Type B pancreatic cell (in vitro differentiated cells): Measurements from ENCODE around the gene ZNF32. TPM values are rescaled to one million over a fixed set of nuclear protein-coding genes. Genes with fewer than 3 reads are reported as not detected.
A peak's percentile ranks its signal among the peaks of the same experiment; 100 is the strongest.

Experiments used
- DNase-seq: peaks from one replicate; pipeline ENCODE4 v3.0.0; 2021; ENCODE audit warnings: mixed read lengths; ENCODE audit not compliant: unreplicated experiment; ENCODE audit errors: extremely low spot score
- H3K27ac Mint-ChIP-seq: 2 replicates; pipeline ENCODE4 v1.8.0; 2021; ENCODE audit warnings: mild to moderate bottlenecking, mixed read lengths
- H3K27me3 Mint-ChIP-seq: 2 replicates; pipeline ENCODE4 v1.8.0; 2021; ENCODE audit warnings: mixed read lengths
- H3K36me3 Mint-ChIP-seq: 2 replicates; pipeline ENCODE4 v1.8.0; 2021; ENCODE audit warnings: mixed read lengths
- H3K4me1 Mint-ChIP-seq: one replicate; pipeline ENCODE4 v1.8.0; 2021; ENCODE audit warnings: mixed read lengths; ENCODE audit not compliant: unreplicated experiment
- H3K4me3 Mint-ChIP-seq: 2 replicates; pipeline ENCODE4 v1.8.0; 2021; ENCODE audit warnings: mild to moderate bottlenecking, mixed read lengths
- H3K9me3 Mint-ChIP-seq: 2 replicates; pipeline ENCODE4 v1.8.0; 2021; ENCODE audit warnings: mixed read lengths
- CTCF ChIP-seq: fragments of 200-600 bp; sonication (generic); conservative IDR thresholded peaks from 2 replicates; pipeline ENCODE4 v1.5.0; 2021; ENCODE audit warnings: antibody characterized with exemption, mild to moderate bottlenecking
- total RNA-seq: library from RNA; stranded (reverse); gene quantifications from 2 replicates; pipeline ENCODE4 v1.2.1, GENCODE V29; 2021; ENCODE audit warnings: low replicate concordance

ZNF32 gene
- total RNA-seq, 1 donor from 2014 or later, result 41.8 TPM

- no peak for DNase-seq
- no peak overlapping the region for H3K4me3 Mint-ChIP-seq
- no peaks in the 10 kb centered on the region for H3K36me3 Mint-ChIP-seq
- H3K4me1 Mint-ChIP-seq, result peaks cover 13% of the 10 kb centered on the region
- H3K9me3 Mint-ChIP-seq, result no peaks in the 10 kb centered on the region
- H3K27ac Mint-ChIP-seq, result no peak overlapping the region
- H3K27me3 Mint-ChIP-seq, result peaks cover 50% of the 10 kb centered on the region
- TF ChIP-seq CTCF, result no peak
Measured at GRCh38 chr10:43694526-43694925, 45.8 kb upstream of the ZNF32 start.

- H3K4me1 Mint-ChIP-seq, result peaks cover 9% of the 10 kb centered on the region
- TF ChIP-seq CTCF, result no peak
- no peak overlapping the region for H3K4me3 Mint-ChIP-seq
- no peaks in the 10 kb centered on the region for H3K9me3 Mint-ChIP-seq
- H3K27ac Mint-ChIP-seq, result no peak overlapping the region
- no peak for DNase-seq
- H3K27me3 Mint-ChIP-seq, result peaks cover 51% of the 10 kb centered on the region
- no peaks in the 10 kb centered on the region for H3K36me3 Mint-ChIP-seq
Measured at GRCh38 chr10:43693602-43694001, 44.9 kb upstream of the ZNF32 start.

DNA sequence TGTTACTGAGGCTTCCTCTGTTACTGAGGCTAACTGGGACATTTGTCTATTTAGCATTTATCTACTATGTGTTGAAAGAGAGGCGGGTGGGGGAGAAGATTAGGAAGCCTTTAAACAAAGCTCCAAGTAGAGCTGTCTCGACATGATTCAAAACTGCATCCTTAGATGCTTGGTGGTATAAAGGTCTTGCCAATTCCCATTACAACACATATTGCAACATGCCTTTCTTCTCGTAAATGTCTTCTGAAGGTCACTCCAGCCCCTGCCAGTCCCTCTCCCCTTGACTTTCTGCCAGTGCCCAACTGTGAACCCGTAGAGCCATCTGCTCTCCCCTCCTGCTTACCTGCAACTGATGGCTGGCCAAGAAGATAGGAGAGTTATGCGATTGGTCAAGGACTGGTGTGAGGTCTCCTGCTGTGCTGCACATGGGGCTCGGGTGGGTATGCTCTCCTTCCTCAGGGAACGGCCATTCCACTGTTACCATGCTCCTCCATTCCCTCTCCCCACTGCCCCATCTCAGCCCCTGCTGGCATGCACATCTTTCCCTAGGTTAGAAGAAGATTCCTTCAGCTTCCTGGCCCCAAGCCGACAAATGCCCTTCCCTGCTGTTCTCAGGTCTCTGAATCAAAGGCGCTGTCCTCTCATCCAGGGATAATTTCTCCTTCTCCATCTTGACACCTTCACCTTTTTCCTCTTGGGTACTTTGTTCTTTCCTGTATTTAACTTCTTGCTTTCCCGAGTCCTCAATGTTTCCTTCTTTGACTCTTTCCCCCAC, 43.6 kb upstream of the ZNF32 start:
- H3K4me3 Mint-ChIP-seq, result no peak overlapping the region
- no peak overlapping the region for H3K27ac Mint-ChIP-seq
- H3K36me3 Mint-ChIP-seq, result no peaks in the 10 kb centered on the region
- no peaks in the 10 kb centered on the region for H3K9me3 Mint-ChIP-seq
- H3K27me3 Mint-ChIP-seq, result peaks cover 63% of the 10 kb centered on the region
- no peak for DNase-seq
- peaks cover 13% of the 10 kb centered on the region for H3K4me1 Mint-ChIP-seq
- TF ChIP-seq CTCF, result no peak

DNA sequence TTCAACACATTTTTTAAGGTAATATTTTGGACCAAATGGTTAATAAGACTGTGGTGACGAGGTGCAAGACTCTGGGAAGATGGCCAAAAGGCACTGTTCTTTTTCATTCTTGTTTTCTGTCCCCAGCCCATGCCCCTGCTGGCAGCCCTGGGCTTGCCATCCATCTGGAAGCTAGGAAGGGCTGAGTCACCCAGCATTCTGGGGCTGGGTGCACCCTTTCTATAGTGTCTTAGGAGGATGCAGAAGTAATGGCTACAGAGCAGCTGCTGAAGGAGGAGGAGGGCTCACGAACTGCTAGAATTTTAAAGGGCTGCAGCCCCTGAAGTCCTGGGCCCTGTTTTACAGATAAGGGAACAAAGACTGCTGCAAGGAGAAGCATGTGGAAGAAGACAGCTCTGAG, 42.8 kb upstream of the ZNF32 start:
- Mint-ChIP-seq H3K27me3 (peaks cover 71% of the 10 kb centered on the region), H3K9me3 (no peaks in the 10 kb centered on the region), H3K27ac (no peak overlapping the region), H3K4me1 (peaks cover 13% of the 10 kb centered on the region), H3K36me3 (no peaks in the 10 kb centered on the region), H3K4me3 (no peak overlapping the region)
- no peak for TF ChIP-seq CTCF
- DNase-seq, result no peak

DNA sequence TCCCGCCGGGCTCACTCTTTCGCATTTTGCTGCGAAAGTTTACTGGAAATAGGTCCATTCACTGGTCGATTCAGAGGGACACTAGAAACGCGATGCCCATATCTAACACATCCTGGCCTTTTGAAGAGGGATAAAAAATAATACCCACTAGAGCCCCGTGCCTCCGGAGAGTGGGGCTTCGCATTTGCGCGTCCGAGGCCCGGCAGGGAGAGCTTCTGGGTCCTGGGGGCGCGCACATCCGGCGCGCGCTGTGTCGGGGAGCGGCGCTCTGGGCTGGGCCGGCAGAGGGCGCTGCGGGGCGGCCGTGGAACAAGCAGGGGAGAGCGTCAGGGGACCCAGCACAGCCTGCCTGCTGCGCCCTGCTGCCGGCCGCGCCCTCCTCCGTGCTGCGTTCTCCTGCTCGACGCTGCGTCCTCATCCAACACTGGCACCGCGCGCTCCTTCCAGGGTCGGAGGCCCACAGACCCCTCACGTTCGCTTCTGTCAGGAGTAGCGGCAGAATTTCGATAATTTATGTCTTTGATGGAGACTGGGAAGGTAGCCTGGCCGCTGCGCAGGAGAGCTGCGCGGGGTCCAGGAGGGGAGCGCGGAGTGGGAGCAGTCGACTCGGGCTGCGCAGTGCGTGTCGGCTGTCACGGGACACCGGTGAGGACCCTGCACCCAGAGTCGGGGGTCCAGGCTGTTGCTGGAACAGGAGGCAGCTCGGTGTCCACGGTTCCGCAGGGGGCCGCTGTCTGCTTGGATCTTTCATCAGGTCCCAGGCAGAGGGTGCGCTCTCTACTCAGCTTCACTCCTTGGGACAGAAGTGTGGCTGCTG, 41.5 kb upstream of the ZNF32 start:
- peak overlapping the region; percentile 40 for H3K27ac Mint-ChIP-seq

More for the DNA sequence above, 41.5 kb upstream of the ZNF32 start:
- Mint-ChIP-seq H3K27me3 (peaks cover 71% of the 10 kb centered on the region), H3K4me3 (peak overlapping the region; percentile 91), H3K4me1 (peaks cover 13% of the 10 kb centered on the region), H3K36me3 (no peaks in the 10 kb centered on the region), H3K9me3 (no peaks in the 10 kb centered on the region)
- DNase-seq, result peak; percentile 89
- TF ChIP-seq CTCF, result peak; percentile 96
